MM.1S (cell line): ENCODE measurements around the gene NXT1.

ENCODE experiments used
- DNase-seq: peaks from one replicate; pipeline ENCODE4 v3.0.0-alpha.2; 2015
- H2AFZ ChIP-seq: fragments of 300-600 bp; sonication (generic); 2 replicates; pipeline ENCODE4 v1.6.0; 2016; ENCODE audit warnings: antibody characterized with exemption, low read length
- H3F3A ChIP-seq: fragments of 300-600 bp; sonication (generic); 2 replicates; pipeline ENCODE4 v1.6.1; 2016; ENCODE audit warnings: mild to moderate bottlenecking, antibody characterized with exemption, low read length, moderate library complexity, mixed read lengths; ENCODE audit not compliant: insufficient read depth
- H3K27ac ChIP-seq: fragments of 300-600 bp; sonication (generic); 2 replicates; pipeline ENCODE4 v1.5.1; 2016; ENCODE audit warnings: mild to moderate bottlenecking, low read length
- H3K27me3 ChIP-seq: fragments of 300-600 bp; sonication (generic); replicated peaks from 2 replicates; pipeline ENCODE4 v1.6.0; 2016; ENCODE audit warnings: low read length; ENCODE audit not compliant: insufficient read depth
- H3K36me3 ChIP-seq: fragments of 300-600 bp; sonication (generic); replicated peaks from 2 replicates; pipeline ENCODE4 v1.6.1; 2016; ENCODE audit warnings: mild to moderate bottlenecking, low read length, mixed read lengths; ENCODE audit not compliant: insufficient read depth
- H3K4me1 ChIP-seq: fragments of 300-600 bp; sonication (generic); 2 replicates; pipeline ENCODE4 v1.6.1; 2016; ENCODE audit warnings: low read length, mixed read lengths
- H3K4me2 ChIP-seq: fragments of 300-600 bp; sonication (generic); 2 replicates; pipeline ENCODE4 v1.6.0; 2016; ENCODE audit warnings: low read depth, low read length
- H3K4me3 ChIP-seq: fragments of 300-600 bp; sonication (generic); 2 replicates; pipeline ENCODE4 v1.5.1; 2016; ENCODE audit warnings: low read length, mixed read lengths
- H3K79me2 ChIP-seq: fragments of 300-600 bp; sonication (generic); 2 replicates; pipeline ENCODE4 v1.6.1; 2016; ENCODE audit warnings: mixed run types, low read length, mixed read lengths
- H3K9ac ChIP-seq: fragments of 300-600 bp; sonication (generic); 2 replicates; pipeline ENCODE4 v1.6.1; 2016; ENCODE audit warnings: low read length, mixed read lengths
- H3K9me2 ChIP-seq: fragments of 300-600 bp; sonication (generic); replicated peaks from 2 replicates; pipeline ENCODE4 v1.6.1; 2016; ENCODE audit warnings: mild to moderate bottlenecking, low read length, mixed read lengths; ENCODE audit not compliant: insufficient read depth
- H3K9me3 ChIP-seq: fragments of 300-600 bp; sonication (generic); replicated peaks from 2 replicates; pipeline ENCODE4 v1.6.1; 2016; ENCODE audit warnings: mild to moderate bottlenecking, low read length, mixed read lengths; ENCODE audit not compliant: insufficient read depth
- H4K20me1 ChIP-seq: fragments of 300-600 bp; sonication (generic); 2 replicates; pipeline ENCODE4 v1.6.1; 2016; ENCODE audit warnings: mild to moderate bottlenecking, low read length, moderate library complexity, mixed read lengths; ENCODE audit not compliant: insufficient read depth
- EZH2 ChIP-seq: fragments of 300-600 bp; sonication (generic); optimal IDR thresholded peaks from 2 replicates; pipeline ENCODE3; 2017; ENCODE audit warnings: low read depth, mild to moderate bottlenecking, antibody characterized with exemption, low read length, mixed read lengths
- EZH2phosphoT487 ChIP-seq: fragments of 300-600 bp; sonication (generic); IDR thresholded peaks from 2 replicates; pipeline ENCODE4 v1.6.1; 2018; ENCODE audit warnings: antibody characterized with exemption, low read length
- TF ChIP-seq, protein P1 (sequence below): fragments of 300-600 bp; sonication (generic); IDR thresholded peaks from 2 replicates; pipeline ENCODE4 v1.5.1; 2016; ENCODE audit warnings: antibody characterized with exemption, low read length, mixed read lengths

The NXT1 gene

DNA sequence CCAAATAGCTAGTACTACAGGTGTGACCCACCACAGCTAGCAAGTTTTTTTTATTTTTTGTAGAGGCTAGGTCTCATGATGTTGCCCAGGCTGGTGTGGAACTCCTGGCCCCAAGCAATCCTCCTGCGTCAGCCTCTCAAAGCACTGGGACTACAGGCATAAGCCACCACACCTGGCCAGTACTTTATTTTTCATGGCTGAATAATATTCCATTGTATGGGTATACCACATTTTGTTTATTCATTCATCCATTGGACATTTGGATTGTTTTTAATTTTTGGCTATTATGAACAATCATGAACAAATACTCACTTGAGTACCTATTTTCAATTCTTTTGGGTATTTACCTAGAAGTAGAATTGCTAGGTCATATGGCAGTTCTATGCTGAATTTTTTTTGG, 7.0 kb upstream of the NXT1 start:
- no peaks in the 10 kb centered on the region for H3K4me1 ChIP-seq
- no peak for DNase-seq
- no peak overlapping the region for H2AFZ ChIP-seq
- H3K27me3 ChIP-seq, result no peaks in the 10 kb centered on the region
- no peaks in the 10 kb centered on the region for H3K9me2 ChIP-seq
- no peak overlapping the region for H3K4me2 ChIP-seq
- H3F3A ChIP-seq, result no peaks in the 10 kb centered on the region
- H4K20me1 ChIP-seq, result no peaks in the 10 kb centered on the region
- H3K36me3 ChIP-seq, result no peaks in the 10 kb centered on the region
- H3K4me3 ChIP-seq, result no peak overlapping the region
- no peak for TF ChIP-seq EZH2phosphoT487
- no peak for TF ChIP-seq EZH2
- TF ChIP-seq, protein P1, sequence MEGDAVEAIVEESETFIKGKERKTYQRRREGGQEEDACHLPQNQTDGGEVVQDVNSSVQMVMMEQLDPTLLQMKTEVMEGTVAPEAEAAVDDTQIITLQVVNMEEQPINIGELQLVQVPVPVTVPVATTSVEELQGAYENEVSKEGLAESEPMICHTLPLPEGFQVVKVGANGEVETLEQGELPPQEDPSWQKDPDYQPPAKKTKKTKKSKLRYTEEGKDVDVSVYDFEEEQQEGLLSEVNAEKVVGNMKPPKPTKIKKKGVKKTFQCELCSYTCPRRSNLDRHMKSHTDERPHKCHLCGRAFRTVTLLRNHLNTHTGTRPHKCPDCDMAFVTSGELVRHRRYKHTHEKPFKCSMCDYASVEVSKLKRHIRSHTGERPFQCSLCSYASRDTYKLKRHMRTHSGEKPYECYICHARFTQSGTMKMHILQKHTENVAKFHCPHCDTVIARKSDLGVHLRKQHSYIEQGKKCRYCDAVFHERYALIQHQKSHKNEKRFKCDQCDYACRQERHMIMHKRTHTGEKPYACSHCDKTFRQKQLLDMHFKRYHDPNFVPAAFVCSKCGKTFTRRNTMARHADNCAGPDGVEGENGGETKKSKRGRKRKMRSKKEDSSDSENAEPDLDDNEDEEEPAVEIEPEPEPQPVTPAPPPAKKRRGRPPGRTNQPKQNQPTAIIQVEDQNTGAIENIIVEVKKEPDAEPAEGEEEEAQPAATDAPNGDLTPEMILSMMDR, result no peak
- no peaks in the 10 kb centered on the region for H3K9me3 ChIP-seq
- no peaks in the 10 kb centered on the region for H3K79me2 ChIP-seq
- H3K9ac ChIP-seq, result no peak overlapping the region
- H3K27ac ChIP-seq, result no peak overlapping the region

- no peak for DNase-seq
- H3K27ac ChIP-seq, result no peak overlapping the region
- H2AFZ ChIP-seq, result no peak overlapping the region
- TF ChIP-seq EZH2phosphoT487 (no peak), EZH2 (no peak)
- TF ChIP-seq, protein P1, result no peak
- H3K4me1 ChIP-seq, result peaks cover 6% of the 10 kb centered on the region
- H3K4me3 ChIP-seq, result no peak overlapping the region
- H3K4me2 ChIP-seq, result no peak overlapping the region
- H3K27me3 ChIP-seq, result no peaks in the 10 kb centered on the region
- 0 out of 2 replicates have a peak, but pooled peaks cover 5% of the 10 kb centered on the region for H3K79me2 ChIP-seq
- H4K20me1 ChIP-seq, result no peaks in the 10 kb centered on the region
- H3K9me3 ChIP-seq, result no peaks in the 10 kb centered on the region
- H3K9me2 ChIP-seq, result no peaks in the 10 kb centered on the region
- H3K36me3 ChIP-seq, result no peaks in the 10 kb centered on the region
- H3F3A ChIP-seq, result peaks cover 5% of the 10 kb centered on the region
- no peak overlapping the region for H3K9ac ChIP-seq
These were observed 6.3 kb upstream of the NXT1 start for GRCh38 chr20:23344336-23344735.

- Histone ChIP-seq H3K4me1 (peaks cover 7% of the 10 kb centered on the region), H3K27me3 (no peaks in the 10 kb centered on the region), H3K4me2 (no peak overlapping the region), H3K79me2 (peaks cover 10% of the 10 kb centered on the region), H3K9me3 (no peaks in the 10 kb centered on the region), H3K27ac (no peak overlapping the region), H4K20me1 (no peaks in the 10 kb centered on the region), H2AFZ (no peak overlapping the region), H3K36me3 (no peaks in the 10 kb centered on the region), H3F3A (peaks cover 18% of the 10 kb centered on the region), H3K9me2 (no peaks in the 10 kb centered on the region), H3K4me3 (no peak overlapping the region), H3K9ac (no peak overlapping the region)
- TF ChIP-seq, protein P1, result no peak
- TF ChIP-seq EZH2, result no peak
- TF ChIP-seq EZH2phosphoT487, result no peak
- no peak for DNase-seq
These were observed 4.6 kb upstream of the NXT1 start for GRCh38 chr20:23346002-23346401.
